DMS 273 treated with DMSO at 0.1 percent for 48 hours (cell line): ENCODE results near the gene FNDC3A.
"Not testable (repeated sequence)": the region's sequence is repeated elsewhere in the genome, so short reads cannot be mapped to it uniquely, and the experiment has no call there.

Experiments
- DNase-seq: peaks from one replicate; lab custom pipeline; 2025; lab: John Stamatoyannopoulos, UW

Gene FNDC3A

GRCh38 chr13:49042476-49042875, 66.8 kb downstream of the FNDC3A start:
- DNase-seq: no peak

DNA sequence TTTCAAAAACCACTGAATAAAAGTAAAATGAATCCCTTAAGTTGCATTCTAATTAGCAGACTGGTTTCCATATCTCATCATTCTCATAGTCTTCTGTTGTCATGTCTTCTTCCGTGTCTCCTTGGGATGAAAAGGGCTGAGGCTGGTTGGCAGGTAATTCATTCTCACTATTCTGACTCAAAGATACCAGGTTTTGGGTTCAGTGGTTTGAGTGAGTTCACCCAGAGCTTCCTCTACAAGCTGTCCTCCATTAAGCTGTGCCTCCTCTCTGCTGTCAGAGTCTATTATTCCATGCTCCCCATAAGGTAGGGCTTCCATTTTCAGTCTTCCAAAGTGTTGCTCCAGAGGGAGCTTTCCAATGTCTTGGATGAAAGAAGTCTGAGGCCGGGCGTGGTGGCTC, 68.3 kb downstream of the FNDC3A start:
- DNase-seq: no peak

DNA sequence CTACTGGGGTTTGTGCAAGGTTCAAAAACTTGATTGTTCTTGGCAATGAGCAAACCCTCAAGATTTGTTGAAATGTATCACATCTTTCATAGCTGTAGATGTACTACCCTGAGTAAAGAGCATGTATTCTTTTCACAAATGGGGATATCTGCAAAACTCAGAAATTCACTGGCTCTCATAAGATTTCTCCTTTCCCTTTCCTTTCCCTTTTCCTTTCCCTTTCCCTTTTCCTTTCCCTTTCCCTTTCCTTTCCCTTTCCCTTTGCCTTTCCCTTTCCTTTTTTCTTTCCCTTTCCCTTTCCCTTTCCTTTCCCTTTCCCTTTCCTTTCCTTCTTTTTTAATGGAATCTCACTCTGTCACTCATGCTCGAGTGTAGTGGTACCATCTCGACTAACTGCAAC, 69.1 kb downstream of the FNDC3A start:
- no peak for DNase-seq

DNA sequence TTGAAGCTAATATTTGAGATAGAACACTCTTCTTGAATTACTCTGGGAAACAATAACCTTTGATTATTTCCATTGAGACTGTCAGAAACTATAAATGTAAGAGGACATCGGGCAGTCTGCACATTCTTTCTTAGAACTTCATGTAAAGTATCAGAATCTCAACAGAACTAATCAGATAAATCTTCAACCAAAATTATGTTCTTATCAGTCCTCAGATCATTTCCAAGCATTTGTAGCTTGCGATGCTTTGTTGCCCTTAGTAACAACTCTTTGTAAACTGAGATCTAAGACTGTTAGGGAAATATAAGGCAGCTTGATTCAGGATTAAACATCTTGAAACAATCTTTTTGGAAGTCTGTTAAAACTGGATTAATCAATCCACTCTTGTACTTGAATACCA, 70.3 kb downstream of the FNDC3A start:
- DNase-seq: no peak

GRCh38 chr13:49046519-49046918, 70.8 kb downstream of the FNDC3A start:
- DNase-seq: no peak

- no peak for DNase-seq
Measured at GRCh38 chr13:49052813-49053212, 77.1 kb downstream of the FNDC3A start.

GRCh38 chr13:49053215-49053614, 77.5 kb downstream of the FNDC3A start:
- DNase-seq: no peak

GRCh38 chr13:49053906-49054305, 78.2 kb downstream of the FNDC3A start:
- DNase-seq: no peak

DNA sequence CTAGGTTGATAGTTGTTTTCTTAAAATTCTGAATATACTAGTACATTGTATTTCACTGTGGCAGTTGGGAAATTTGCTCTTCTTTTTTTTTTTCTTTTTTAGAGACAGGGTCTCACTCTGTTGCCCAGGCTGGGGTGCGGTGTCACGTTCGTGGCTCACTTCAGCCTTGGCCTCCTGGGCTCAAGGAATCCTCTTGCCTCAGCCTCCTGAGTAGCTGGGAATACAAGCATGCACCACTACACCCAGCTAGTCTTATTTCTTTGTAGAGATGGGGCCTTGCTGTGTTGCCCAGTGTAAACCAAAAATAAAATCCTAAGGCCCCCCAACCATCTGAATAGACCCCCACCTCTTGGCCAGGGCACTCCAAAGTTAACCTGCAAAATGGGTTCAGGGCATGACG, 79.3 kb downstream of the FNDC3A start:
- DNase-seq: no peak

DNA sequence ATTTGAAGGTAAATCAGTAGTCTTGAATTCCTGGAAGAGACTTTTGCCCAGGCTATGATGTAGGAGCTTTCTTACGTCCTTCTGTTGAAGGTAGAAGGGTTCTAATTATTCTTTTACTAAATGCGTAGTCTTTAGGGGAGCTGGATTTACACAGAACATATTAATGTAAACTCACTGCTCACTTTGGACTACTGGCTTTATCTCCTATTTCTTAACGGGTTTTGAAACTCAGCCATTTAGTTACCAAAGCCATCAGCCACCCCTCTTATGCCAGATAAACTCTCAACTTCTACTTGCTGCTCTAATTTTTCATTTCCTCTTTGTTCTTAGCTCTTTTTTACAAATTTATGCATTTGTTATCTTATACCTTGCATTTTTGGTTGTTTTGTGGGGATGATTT, 81.5 kb downstream of the FNDC3A start:
- DNase-seq: no peak

DNA sequence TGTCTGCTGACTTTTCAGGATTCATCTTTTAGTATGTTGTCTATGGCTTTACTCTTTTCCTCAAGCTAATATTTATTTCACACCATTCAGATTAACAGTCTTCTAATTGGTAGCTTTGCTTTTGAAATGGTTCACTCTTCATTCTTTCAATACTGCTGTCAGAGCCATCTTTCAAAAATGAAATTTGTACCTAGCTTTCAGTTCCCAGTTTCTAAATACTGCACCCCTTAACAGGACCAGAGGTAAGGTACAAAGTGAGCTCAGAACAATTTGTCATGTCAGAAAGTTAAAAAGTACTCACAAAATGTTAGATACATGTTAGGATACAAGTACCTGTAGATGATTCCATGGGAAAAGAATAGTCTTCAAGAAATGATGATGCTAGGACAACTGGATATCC, 83.0 kb downstream of the FNDC3A start:
- DNase-seq: no peak

DNA sequence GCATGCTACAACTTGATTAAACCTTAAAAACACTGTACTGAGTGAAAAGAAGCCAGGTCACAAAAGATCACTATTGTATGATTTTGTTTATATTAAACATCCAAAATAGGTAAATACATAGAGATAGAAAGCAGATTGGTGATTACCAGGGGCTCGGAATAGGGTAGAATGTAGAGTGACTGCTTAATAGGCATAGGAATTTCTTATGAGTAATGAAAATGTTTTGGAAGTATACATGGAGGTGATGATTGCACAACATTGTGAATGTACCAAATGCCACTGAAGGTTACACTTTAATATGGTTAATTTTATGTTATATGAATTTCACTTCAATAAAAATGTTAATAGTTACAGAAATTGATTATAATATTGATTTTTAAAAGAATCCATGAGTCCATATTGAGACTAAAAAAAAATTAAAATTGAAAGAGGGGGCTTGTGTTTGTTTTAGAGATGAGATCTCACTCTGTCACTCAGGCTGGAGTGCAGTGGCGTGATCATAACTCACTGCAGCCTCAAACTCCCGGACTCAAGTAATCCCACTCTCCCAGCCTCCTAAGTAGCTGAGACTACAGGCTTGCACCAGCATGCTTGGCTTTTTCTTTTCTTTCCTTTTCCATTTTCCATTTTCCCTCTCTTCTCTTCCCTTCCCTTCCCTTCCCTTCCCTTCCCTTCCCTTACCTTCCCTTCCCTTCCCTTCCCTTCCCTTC, 85.1 kb downstream of the FNDC3A start:
- no peak for DNase-seq

DNA sequence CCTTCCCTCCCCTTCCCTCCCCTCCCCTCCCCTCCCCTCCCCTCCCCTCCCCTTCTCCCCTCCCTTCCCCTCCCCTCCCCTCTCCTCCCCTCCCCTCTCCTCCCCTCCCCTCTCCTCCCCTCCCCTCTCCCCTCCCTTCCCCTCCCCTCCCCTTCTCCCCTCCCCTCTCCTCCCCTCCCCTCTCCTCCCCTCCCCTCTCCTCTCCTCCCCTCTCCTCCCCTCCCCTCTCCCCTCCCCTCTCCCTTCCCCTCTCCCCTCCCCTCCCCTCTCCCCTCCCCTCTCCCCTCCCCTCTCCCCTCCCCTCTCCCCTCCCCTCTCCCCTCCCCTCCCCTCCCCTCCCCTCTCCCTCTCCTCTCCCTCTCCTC, 85.7 kb downstream of the FNDC3A start:
- not testable (repeated sequence) for DNase-seq

GRCh38 chr13:49062297-49062896, 86.7 kb downstream of the FNDC3A start:
- DNase-seq: no peak

DNA sequence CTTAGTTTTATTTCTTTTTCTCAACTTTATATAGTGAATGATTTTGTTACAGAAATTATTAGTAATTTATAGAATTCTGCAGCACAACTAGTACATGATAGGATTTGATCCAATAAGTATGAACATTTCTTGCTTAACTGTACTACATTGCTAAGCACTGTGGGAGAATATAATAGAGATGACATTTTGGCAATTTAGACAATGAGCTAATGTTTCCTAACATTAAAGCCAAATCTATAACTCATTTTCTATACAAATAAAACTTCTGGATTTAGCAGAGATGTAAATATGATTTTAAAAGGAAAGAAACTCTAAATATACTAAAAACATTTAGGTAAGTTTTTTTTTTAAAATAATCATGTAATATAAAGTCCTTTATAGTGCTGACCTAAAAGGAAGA, 87.3 kb downstream of the FNDC3A start:
- no peak for DNase-seq

DNA sequence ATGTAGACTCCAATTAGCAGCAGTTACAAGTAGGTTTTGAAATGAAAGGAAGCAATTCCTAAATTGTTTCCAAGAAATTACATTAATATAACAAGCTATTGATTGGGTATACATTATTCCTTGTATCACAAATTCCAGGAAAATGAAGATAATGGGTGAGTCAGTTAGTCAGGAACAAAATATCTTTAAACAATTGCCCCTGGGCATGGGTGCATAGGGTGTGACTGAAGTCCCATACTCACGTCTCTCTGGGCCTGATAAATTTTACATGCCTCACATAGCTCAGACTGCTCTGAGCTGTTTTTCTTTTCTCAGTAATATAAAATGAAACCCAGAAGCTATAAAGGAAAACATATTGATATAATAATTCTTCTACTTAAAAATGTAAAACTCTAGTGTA, 87.8 kb downstream of the FNDC3A start:
- DNase-seq: no peak

DNA sequence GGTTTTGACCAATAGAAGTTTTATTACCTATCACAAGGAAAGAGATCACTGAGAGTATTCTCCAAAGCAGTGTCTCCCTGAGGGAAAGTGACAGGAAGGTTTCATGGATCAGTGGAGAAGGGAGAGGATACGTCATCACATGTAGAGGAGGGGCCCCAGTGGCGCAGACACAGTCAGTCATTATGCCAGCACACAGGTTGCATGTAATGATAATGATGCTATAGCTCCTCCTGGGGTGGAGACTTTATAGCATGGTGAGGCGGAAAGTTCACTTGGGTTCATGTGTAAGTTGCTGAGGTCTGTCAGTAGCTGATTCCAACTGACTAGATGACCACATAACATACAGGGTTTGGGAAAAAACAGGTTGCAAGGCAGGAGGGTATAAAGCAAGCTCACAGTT, 88.8 kb downstream of the FNDC3A start:
- no peak for DNase-seq

DNA sequence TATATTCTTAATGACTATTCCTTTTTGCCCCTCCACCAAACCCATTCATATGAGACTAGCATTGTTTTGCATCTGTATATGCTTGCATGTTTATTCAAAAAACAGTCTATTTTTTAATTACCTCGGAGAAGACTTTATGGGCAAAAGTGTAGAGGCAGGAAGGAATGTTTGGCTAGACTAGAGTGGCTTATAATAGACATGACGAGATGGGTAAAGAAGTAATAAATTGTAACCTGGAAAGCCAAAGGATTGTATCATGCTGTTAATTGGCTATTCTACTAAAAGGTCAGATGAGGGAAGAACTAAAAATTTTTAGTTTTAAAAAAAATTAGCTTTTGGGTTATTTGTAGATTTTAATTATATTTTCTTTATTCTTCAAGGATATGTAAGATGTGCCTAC, 91.1 kb downstream of the FNDC3A start:
- no peak for DNase-seq

GRCh38 chr13:49068498-49068897, 92.8 kb downstream of the FNDC3A start:
- DNase-seq: not testable (repeated sequence)

- not testable (repeated sequence) for DNase-seq
Measured at GRCh38 chr13:49070021-49070420, 94.3 kb downstream of the FNDC3A start.

- no peak for DNase-seq
Measured at GRCh38 chr13:49071341-49071937, 95.7 kb downstream of the FNDC3A start.

- DNase-seq: no peak
Measured at GRCh38 chr13:49082653-49083536, 107.2 kb downstream of the FNDC3A start.

DNA sequence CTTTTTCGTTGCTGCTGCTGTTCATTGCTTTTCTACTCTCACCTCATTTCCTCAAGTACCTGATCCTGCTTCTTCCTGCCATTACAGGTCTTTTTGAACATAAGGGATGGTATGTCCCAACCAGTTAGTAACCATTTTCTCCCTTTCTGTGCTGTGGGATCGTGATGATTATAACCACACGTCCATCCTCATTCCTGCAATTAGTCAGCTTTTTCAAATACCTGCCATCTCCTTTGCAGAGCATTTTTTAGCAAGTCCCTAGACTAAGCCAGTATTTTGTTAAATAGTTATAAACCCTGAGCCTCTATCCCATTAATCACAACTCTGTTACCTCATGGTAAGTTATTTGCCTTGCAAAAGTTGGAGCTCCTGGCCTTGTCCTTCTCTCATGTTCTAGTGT, 109.2 kb downstream of the FNDC3A start:
- DNase-seq: no peak
